Vagina (tissue), 2 donors: ENCODE measurements around the gene TCF25. TPM values are rescaled to one million over a fixed set of nuclear protein-coding genes. Genes with fewer than 3 reads are reported as not detected.

ENCODE experiments used
- DNase-seq, 2 donors: peaks; one replicate each; pipeline ENCODE4 v3.0.0-alpha.2; 2017; ENCODE audit errors: extremely low spot score in 2 of 2
- H3K27ac ChIP-seq: fragments of 200-600 bp; sonication (generic); one replicate; pipeline ENCODE4 v1.5.1; 2019
- H3K27me3 ChIP-seq: fragments of 200-600 bp; sonication (generic); one replicate; pipeline ENCODE4 v1.5.1; 2019
- H3K36me3 ChIP-seq, 2 donors: fragments of 200-600 bp; sonication (generic); one replicate each; pipeline ENCODE4 v1.5.1; 2017 to 2019
- H3K4me1 ChIP-seq: fragments of 200-600 bp; sonication (generic); one replicate; pipeline ENCODE4 v1.5.1; 2019
- H3K4me3 ChIP-seq, 2 donors: fragments of 200-600 bp; sonication (generic); 1 replicate in 1 of 2; 2 replicates in 1 of 2; pipeline ENCODE4 v1.5.1; 2016 to 2019
- H3K9me3 ChIP-seq: fragments of 200-600 bp; sonication (generic); one replicate; pipeline ENCODE4 v1.5.1; 2019
- POLR2A ChIP-seq, 2 donors: fragments of 450-650 bp; IDR thresholded peaks; one replicate each; pipeline ENCODE4 v1.6.1; 2017; ENCODE audit warnings: antibody characterized with exemption in 2 of 2, mild to moderate bottlenecking in 2 of 2, moderate library complexity in 2 of 2
- POLR2AphosphoS5 ChIP-seq, 2 donors: sonication (generic); formaldehyde crosslinking; IDR thresholded peaks; one replicate each; pipeline ENCODE4 v1.9.0; 2017; ENCODE audit warnings: antibody characterized with exemption in 2 of 2, mild to moderate bottlenecking in 2 of 2, low read depth in 1 of 2; ENCODE audit not compliant: insufficient read depth in 1 of 2
- intact Hi-C: fragments of 100-400 bp; cut with DNase I; formaldehyde crosslinking; loops from one replicate; pipeline ENCODE4 v1.15.1; 2023
- total RNA-seq: library from RNA; depleted of rRNA; stranded (reverse); fragments of >200 nt; gene quantifications from one replicate; pipeline ENCODE4 v1.2.3, GENCODE V29; 2016
- TF ChIP-seq, protein P1 (sequence below), 3 experiments: fragments of 450-650 bp in 2 of 3; fragments of 200-600 bp in 1 of 3; sonication (generic) in 1 of 3; IDR thresholded peaks; one replicate each; pipeline ENCODE4 v1.5.1; 2017 to 2019; ENCODE audit warnings: antibody characterized with exemption in 3 of 3, mild to moderate bottlenecking in 2 of 3, moderate library complexity in 2 of 3

Gene TCF25
- total RNA-seq, 1 donor from 2014 or later, result 132 TPM

DNA sequence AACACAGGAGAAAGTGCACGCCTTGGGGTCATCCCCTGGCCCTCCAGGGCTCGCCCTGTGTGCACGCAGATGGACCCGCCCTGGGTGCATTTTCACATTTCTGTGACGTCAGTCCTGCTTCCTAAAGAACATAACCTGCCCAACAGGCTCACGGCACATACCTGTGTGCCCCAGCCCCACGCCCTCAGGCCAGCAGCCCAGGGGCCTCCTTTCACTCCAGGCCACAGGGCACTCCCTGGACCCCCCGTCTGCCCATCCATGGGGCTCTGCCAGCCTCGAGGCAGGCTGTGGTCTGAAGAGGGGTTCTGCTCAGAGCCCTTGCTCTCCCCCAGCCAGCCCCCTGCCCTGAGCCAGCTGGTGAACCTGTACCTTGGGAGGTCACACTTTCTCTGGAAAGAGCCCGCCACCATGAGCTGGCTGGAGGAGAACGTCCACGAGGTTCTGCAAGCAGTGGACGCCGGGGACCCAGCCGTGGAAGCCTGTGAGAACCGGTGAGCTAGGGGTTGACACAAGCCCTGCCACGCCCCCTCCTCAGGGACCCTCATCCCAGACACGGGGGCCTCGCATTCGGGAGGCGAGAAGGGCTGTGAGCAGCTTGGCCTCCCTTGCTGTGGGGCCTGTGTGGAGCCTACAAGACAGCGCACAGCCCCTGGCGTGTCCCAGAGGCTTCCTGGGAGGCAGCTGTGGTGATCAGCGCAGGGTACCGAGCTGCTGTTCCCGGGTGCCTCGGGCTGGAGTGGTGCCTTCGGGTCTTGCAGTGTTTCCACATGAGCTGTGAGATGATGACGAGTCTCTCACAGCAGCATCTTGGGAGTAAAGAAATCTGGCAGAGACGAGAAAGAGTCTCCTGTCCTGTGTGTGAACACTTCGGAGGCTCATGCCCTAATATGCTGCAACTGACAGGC lies 31.5 kb downstream of the TCF25 start:
- no peak for TF ChIP-seq POLR2A (IDR thresholded peaks at IDR 0.05)
- TF ChIP-seq POLR2AphosphoS5 (IDR thresholded peaks at IDR 0.05; ENCODE audit: insufficient read depth in 1 of 2, low read depth in 1 of 2), result peak in 1 of 2 donors; percentile 18
- intact Hi-C loops, result no loop called here
- Histone ChIP-seq H3K4me3 (no peak overlapping the region), H3K4me1 (peaks cover under 1% of the 10 kb centered on the region), H3K36me3 (peaks cover 0 to 68% of the 10 kb centered on the region in 2 donors), H3K9me3 (no peaks in the 10 kb centered on the region), H3K27ac (no peak overlapping the region), H3K27me3 (no peaks in the 10 kb centered on the region)
- DNase-seq, result no peak

DNA sequence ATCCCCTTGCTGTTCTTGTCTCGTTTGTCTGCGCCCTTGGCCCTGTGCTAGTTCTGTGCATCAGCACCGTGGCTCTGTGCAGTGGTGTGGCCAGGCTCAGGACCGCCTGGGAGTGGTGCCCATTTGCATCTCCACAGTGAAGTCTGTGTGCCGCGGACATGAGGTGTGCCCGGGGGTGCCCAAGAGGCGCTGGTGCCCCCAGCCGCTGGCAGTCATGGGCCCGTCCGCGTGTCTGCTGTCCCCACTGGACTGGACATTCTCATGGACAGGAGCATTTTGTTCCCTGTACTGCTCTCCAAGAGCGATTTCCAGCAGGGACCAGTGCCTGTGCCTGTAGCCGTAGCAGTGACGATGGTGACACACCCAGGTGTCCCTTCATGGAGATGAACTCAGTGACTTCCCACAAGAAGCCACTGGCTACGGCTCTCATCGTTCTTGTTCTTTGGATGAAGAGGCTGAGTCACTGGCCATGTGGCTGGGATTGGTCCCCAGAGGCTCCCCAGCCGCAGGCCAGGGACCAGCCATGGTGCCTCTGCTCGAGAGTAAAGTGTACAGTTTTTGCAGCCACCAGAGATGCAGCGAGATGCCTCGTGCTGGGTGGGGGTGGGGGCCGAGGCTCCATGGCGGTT lies 32.2 kb downstream of the TCF25 start:
- Histone ChIP-seq H3K4me1 (peaks cover 7% of the 10 kb centered on the region), H3K27me3 (no peaks in the 10 kb centered on the region), H3K36me3 (peaks cover 0 to 62% of the 10 kb centered on the region in 2 donors), H3K4me3 (no peak overlapping the region), H3K9me3 (no peaks in the 10 kb centered on the region), H3K27ac (no peak overlapping the region)
- intact Hi-C loops, result no loop called here
- DNase-seq, result no peak
- TF ChIP-seq POLR2A (IDR thresholded peaks at IDR 0.05), result no peak
- TF ChIP-seq, protein P1, sequence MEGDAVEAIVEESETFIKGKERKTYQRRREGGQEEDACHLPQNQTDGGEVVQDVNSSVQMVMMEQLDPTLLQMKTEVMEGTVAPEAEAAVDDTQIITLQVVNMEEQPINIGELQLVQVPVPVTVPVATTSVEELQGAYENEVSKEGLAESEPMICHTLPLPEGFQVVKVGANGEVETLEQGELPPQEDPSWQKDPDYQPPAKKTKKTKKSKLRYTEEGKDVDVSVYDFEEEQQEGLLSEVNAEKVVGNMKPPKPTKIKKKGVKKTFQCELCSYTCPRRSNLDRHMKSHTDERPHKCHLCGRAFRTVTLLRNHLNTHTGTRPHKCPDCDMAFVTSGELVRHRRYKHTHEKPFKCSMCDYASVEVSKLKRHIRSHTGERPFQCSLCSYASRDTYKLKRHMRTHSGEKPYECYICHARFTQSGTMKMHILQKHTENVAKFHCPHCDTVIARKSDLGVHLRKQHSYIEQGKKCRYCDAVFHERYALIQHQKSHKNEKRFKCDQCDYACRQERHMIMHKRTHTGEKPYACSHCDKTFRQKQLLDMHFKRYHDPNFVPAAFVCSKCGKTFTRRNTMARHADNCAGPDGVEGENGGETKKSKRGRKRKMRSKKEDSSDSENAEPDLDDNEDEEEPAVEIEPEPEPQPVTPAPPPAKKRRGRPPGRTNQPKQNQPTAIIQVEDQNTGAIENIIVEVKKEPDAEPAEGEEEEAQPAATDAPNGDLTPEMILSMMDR (IDR thresholded peaks at IDR 0.05), result no peak
- TF ChIP-seq POLR2AphosphoS5 (IDR thresholded peaks at IDR 0.05; ENCODE audit: insufficient read depth in 1 of 2, low read depth in 1 of 2), result no peak

DNA sequence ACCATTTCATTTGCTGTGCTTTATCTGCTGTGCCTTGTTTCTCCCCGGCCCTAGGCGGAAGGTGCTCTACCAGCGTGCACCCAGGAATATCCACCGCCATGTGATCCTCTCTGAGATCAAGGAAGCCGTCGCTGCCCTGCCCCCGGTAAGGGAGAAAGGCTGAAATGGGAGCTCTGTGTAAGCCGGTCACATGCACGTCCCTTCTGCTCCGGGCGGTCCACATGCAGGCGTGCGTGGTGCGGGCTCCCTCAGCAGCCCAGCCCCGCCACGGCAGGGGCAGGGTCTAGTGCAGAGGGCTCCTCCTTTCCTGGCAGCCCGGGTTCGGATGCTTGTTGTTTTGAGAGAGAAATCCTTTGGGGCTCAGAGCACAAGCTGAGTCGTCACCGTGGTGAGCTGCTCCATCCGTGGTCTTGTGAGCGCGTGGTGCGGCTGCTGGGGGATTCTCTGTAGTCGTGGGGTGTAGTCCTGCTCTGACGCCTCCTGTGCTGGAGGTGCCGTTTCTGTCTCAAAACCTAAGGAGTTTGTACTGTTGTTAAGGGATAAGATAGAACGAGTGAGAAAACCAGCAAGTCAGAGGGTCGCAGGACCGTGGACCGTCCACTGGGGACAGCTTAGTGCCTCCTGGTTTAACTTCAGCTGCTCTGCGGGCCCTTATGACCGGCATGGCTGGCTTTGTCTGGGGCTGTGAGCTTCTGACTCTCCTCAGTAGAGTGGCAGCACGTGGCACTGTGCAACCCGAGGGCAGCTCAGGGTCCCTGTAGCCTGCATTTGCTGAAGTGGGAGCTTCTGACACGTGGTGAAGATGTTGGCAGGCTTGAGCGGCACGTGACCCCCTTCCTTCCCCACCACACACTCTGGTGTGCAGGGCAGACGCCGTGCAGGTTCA lies 33.0 kb downstream of the TCF25 start:
- no peak for DNase-seq
- no peaks in the 10 kb centered on the region for H3K27me3 ChIP-seq
- intact Hi-C loops, result no loop called here
- H3K4me3 ChIP-seq, result no peak overlapping the region
- peaks cover 7% of the 10 kb centered on the region for H3K4me1 ChIP-seq
- H3K9me3 ChIP-seq, result no peaks in the 10 kb centered on the region
- H3K27ac ChIP-seq, result no peak overlapping the region
- peaks cover 0 to 64% of the 10 kb centered on the region in 2 donors for H3K36me3 ChIP-seq
- TF ChIP-seq POLR2A (IDR thresholded peaks at IDR 0.05) (no peak), POLR2AphosphoS5 (IDR thresholded peaks at IDR 0.05; ENCODE audit: insufficient read depth in 1 of 2, low read depth in 1 of 2) (no peak)
- TF ChIP-seq, protein P1 (IDR thresholded peaks at IDR 0.05), result no peak

DNA sequence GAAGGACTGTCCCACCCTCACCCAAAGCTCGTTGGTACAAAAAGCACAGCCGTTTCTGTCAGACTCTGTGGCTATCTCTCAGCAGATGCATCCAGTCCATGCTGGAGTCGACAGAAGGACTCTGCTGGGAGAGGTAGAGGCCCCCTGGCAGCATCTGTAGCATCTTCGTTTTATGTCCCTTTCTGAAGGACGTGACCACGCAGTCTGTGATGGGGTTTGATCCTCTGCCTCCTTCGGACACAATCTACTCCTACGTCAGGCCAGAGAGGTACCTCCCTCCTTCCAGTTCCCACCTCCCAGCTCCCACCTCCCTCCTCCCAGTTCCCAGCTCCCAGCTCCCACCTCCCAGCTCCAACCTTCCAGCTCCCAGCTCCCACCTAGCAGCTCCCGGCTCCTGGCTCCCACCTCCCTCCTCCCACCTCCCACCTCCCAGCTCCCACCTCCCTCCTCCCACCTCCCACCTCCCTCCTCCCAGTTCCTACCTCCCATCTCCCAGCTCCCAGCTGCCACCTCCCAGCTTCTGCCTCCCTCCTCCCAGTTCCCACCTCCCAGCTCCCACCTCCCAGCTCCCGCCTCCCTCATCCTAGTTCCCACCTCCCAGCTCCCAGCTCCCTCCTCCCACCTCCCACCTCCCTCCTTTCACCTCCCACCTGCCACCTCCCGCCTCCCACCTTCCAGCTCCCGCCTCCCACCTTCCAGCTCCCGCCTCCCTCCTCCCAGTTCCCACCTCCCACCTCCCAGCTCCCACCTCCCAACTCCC lies 33.8 kb downstream of the TCF25 start:
- peaks cover 0 to 65% of the 10 kb centered on the region in 2 donors for H3K36me3 ChIP-seq

More for the DNA sequence above, 33.8 kb downstream of the TCF25 start:
- no peaks in the 10 kb centered on the region for H3K27me3 ChIP-seq
- H3K4me3 ChIP-seq, result no peak overlapping the region
- H3K9me3 ChIP-seq, result no peaks in the 10 kb centered on the region
- DNase-seq, result no peak
- intact Hi-C loops, result no loop called here
- peaks cover 7% of the 10 kb centered on the region for H3K4me1 ChIP-seq
- H3K27ac ChIP-seq, result no peak overlapping the region
- TF ChIP-seq POLR2A (IDR thresholded peaks at IDR 0.05) (no peak), POLR2AphosphoS5 (IDR thresholded peaks at IDR 0.05; ENCODE audit: insufficient read depth in 1 of 2, low read depth in 1 of 2) (no peak)
- TF ChIP-seq, protein P1 (IDR thresholded peaks at IDR 0.05), result no peak
